Upper lobe of right lung (tissue), 1 donor: ENCODE results near the gene RAP1GAP2. TPM values are rescaled to one million over a fixed set of nuclear protein-coding genes. Genes with fewer than 3 reads are reported as not detected.
"Not testable (repeated sequence)": the region's sequence is repeated elsewhere in the genome, so short reads cannot be mapped to it uniquely, and the experiment has no call there.

Experiments
- ATAC-seq: fragments of 200-7000 bp; cut with Tn5 transposase; one replicate; pipeline ENCODE4 v1.9.1; 2020; ENCODE audit warnings: mild to moderate bottlenecking, moderate library complexity
- DNase-seq: peaks from one replicate; pipeline ENCODE4 v3.0.0-alpha.2; 2020
- H3K27ac ChIP-seq: fragments of 200-600 bp; one replicate; pipeline ENCODE4 v1.8.0; 2022
- H3K27me3 ChIP-seq: fragments of 200-600 bp; one replicate; pipeline ENCODE4 v1.8.0; 2022; ENCODE audit warnings: mild to moderate bottlenecking
- H3K36me3 ChIP-seq: fragments of 200-600 bp; one replicate; pipeline ENCODE4 v1.8.0; 2022
- H3K4me1 ChIP-seq: fragments of 200-600 bp; one replicate; pipeline ENCODE4 v1.8.0; 2022
- H3K4me3 ChIP-seq: fragments of 200-600 bp; one replicate; pipeline ENCODE4 v1.8.0; 2022; ENCODE audit warnings: mild to moderate bottlenecking
- H3K9me3 ChIP-seq: fragments of 200-600 bp; one replicate; pipeline ENCODE4 v1.8.0; 2022
- intact Hi-C: fragments of 100-400 bp; cut with DNase I; formaldehyde crosslinking; loops from one replicate; pipeline ENCODE4 v1.11.0; 2022
- total RNA-seq: library from RNA; stranded (reverse); fragmentation: NEBNext Ultra II Directional; extraction: Animal tissue kit (Norgen Biotek cat#: 25700); gene quantifications from one replicate; pipeline ENCODE4 v1.2.1, GENCODE V29; 2021
- TF ChIP-seq, protein P1 (sequence below): fragments of 200-600 bp; IDR thresholded peaks from one replicate; pipeline ENCODE4 v1.8.0; 2022; ENCODE audit warnings: antibody characterized with exemption
- donor health status: DM: no; HTN: yes; CAD: no; lungs with severe emphysema.

RAP1GAP2 gene
- total RNA-seq, 1 donor from 2014 or later: 16.1 TPM

DNA sequence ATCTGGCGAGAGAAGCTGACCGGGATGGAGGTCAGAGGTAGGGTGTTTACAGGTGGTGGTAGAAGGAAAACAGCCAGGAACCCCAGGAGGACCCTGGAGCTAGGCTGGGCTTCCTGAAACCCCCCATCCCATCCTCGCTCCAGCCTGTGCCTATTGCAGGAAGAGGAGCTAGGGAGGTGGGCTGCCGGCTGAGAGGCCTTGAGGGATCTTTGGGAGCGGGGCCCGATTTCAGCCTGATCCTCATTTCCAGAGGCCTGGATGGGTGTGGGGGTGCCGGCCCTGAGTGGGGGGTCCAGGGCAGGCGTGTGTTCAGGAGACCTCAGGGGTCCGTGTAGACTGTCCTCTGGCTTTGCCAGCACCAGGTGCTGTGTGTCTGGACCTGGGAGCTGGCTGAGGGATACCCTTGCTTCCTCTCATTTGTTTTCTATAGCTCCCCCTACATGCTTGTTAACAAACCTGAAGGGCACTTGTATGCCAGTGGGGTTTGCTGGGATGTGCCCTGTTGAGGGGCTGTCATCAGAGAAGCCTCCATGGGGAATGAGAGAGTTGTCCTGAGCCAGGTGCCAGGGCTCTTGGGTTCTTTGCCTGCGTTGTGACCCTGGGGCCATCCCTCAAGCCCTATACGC lies 18.9 kb upstream of the RAP1GAP2 start:
- no peak overlapping the region for H3K4me3 ChIP-seq
- intact Hi-C loops: no loop called here
- no peaks in the 10 kb centered on the region for H3K9me3 ChIP-seq
- TF ChIP-seq, protein P1, sequence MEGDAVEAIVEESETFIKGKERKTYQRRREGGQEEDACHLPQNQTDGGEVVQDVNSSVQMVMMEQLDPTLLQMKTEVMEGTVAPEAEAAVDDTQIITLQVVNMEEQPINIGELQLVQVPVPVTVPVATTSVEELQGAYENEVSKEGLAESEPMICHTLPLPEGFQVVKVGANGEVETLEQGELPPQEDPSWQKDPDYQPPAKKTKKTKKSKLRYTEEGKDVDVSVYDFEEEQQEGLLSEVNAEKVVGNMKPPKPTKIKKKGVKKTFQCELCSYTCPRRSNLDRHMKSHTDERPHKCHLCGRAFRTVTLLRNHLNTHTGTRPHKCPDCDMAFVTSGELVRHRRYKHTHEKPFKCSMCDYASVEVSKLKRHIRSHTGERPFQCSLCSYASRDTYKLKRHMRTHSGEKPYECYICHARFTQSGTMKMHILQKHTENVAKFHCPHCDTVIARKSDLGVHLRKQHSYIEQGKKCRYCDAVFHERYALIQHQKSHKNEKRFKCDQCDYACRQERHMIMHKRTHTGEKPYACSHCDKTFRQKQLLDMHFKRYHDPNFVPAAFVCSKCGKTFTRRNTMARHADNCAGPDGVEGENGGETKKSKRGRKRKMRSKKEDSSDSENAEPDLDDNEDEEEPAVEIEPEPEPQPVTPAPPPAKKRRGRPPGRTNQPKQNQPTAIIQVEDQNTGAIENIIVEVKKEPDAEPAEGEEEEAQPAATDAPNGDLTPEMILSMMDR: no peak
- no peak for ATAC-seq
- DNase-seq: no peak
- no peak overlapping the region for H3K27ac ChIP-seq
- H3K36me3 ChIP-seq: no peaks in the 10 kb centered on the region
- peaks cover 46% of the 10 kb centered on the region for H3K27me3 ChIP-seq
- no peaks in the 10 kb centered on the region for H3K4me1 ChIP-seq

DNA sequence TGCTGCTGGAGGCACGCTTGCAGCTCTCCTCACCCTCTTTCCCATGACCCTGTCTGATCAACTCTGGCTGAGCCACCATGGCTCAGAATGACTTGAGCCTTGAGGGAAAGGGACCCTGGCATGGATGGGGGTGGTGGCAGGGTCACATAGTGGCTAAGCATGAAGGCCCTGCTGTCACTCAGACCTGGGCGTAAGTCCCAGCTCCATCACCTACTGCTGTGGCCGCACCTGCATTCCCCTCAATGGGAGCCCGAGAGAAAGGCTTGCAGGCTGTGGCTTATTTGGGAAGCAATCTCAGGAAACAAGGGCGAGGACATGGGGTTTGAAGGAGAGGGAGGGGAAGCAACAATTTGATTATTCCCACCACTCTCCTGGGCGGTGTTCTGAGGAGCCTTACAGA lies 17.7 kb upstream of the RAP1GAP2 start:
- no peak for ATAC-seq
- peaks cover 38% of the 10 kb centered on the region for H3K27me3 ChIP-seq
- TF ChIP-seq, protein P1: no peak

DNA sequence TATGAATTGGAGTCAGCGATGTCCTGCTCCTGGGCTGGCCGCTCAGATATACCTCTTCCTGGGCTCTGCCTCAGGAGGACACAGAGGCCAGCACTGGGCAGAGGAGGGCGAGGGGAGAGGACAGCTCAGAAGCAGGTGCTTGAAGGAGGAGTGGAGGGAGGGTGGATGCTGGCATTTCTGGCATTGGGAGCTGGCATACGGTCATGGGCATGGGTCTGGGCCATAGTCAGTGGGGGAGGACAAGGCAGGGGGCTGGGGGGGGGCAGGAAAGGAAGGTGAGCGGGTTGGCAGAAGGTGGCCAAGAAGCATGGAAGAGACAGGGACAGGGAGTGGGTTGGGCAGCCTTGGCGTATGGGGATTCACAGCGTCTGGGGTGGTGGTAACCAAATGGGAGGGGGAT lies 16.7 kb upstream of the RAP1GAP2 start:
- ATAC-seq (no peak), DNase-seq (no peak)
- H3K9me3 ChIP-seq: no peaks in the 10 kb centered on the region
- H3K4me3 ChIP-seq: no peak overlapping the region
- TF ChIP-seq, protein P1: no peak
- no peaks in the 10 kb centered on the region for H3K36me3 ChIP-seq
- peaks cover 36% of the 10 kb centered on the region for H3K27me3 ChIP-seq
- no peaks in the 10 kb centered on the region for H3K4me1 ChIP-seq
- H3K27ac ChIP-seq: no peak overlapping the region
- intact Hi-C loops: no loop called here

More for the DNA sequence above, 17.7 kb upstream of the RAP1GAP2 start:
- Histone ChIP-seq H3K4me3 (no peak overlapping the region), H3K4me1 (no peaks in the 10 kb centered on the region), H3K9me3 (no peaks in the 10 kb centered on the region), H3K36me3 (no peaks in the 10 kb centered on the region), H3K27ac (no peak overlapping the region)
- no peak for DNase-seq
- intact Hi-C loops: no loop called here

DNA sequence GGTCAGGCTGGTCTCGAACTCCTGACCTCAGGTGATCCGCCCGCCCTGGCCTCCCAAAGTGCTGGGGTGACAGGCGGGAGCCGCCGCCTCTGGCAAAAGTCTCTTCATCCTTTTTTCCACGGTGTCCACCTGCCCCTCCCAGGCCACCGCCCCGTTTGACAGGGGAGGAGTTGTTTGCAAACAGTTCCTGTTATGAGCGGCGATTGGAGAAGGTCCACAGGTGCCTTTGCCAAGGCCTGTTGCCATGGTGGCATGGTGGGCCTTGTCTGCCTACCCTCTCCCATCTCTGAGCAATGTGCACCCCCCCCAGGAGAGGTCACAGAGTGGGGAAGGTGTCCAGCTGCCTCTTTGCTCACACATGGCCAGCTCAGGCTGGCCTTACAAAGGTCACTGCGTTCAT lies 16.0 kb upstream of the RAP1GAP2 start:
- H3K4me1 ChIP-seq: no peaks in the 10 kb centered on the region
- DNase-seq: no peak

DNA sequence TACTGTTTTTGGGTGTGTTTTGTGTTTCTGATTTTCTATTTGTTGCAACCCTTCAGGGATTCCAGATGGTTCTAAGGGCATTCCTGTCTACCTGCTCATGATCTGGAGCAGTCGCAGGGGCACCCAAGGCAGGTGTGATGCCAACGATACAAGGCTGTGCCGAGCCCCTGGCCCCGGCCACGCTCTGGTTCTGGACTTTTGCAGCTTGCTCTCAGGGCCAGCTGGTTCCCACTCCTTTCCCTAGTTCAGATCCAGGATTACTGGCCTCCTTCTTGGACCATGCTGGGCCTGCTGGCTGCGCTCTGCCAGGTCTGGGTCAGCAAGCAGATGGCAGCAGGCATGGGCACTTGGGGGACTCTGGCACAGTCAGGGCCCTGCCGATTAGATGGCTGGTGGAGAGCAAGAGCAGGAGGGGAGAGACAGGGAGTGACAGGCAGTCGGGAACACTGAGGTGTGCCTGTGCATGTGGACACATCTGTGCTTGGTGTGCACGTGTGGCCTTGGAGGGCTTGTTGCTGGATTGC lies 15.2 kb upstream of the RAP1GAP2 start:
- DNase-seq (no peak), ATAC-seq (no peak)
- intact Hi-C loops: no loop called here
- no peak overlapping the region for H3K27ac ChIP-seq
- H3K27me3 ChIP-seq: peaks cover 23% of the 10 kb centered on the region
- H3K4me1 ChIP-seq: no peaks in the 10 kb centered on the region
- no peak overlapping the region for H3K4me3 ChIP-seq
- TF ChIP-seq, protein P1: no peak
- H3K9me3 ChIP-seq: no peaks in the 10 kb centered on the region
- H3K36me3 ChIP-seq: no peaks in the 10 kb centered on the region

More for the DNA sequence above, 16.0 kb upstream of the RAP1GAP2 start:
- H3K36me3 ChIP-seq: no peaks in the 10 kb centered on the region
- no peak overlapping the region for H3K4me3 ChIP-seq
- intact Hi-C loops: no loop called here
- no peak for ATAC-seq
- peaks cover 31% of the 10 kb centered on the region for H3K27me3 ChIP-seq
- no peak overlapping the region for H3K27ac ChIP-seq
- TF ChIP-seq, protein P1: no peak
- H3K9me3 ChIP-seq: no peaks in the 10 kb centered on the region

DNA sequence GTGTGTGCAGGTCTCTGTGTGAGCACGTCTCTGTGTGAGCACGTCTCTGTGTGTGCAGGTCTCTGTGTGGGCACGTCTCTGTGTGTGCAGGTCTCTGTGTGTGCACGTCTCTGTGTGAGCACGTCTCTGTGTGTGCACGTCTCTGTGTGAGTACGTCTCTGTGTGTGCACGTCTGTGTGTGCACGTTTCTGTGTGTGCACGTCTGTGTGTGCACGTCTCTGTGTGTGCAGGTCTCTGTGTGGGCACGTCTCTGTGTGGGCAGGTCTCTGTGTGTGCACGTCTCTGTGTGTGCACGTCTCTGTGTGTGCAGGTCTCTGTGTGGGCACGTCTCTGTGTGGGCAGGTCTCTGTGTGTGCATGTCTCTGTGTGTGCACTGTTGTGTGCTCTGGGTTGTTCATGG lies 14.6 kb upstream of the RAP1GAP2 start:
- H3K27ac ChIP-seq, H3K9me3 ChIP-seq, H3K4me3 ChIP-seq, DNase-seq, intact Hi-C loops, ATAC-seq, H3K36me3 ChIP-seq, H3K4me1 ChIP-seq: not testable (repeated sequence)
- peaks cover 19% of the 10 kb centered on the region for H3K27me3 ChIP-seq
